Right lung (tissue), 5 donors: ENCODE results near the gene SNAP47. TPM values are rescaled to one million over a fixed set of nuclear protein-coding genes. Genes with fewer than 3 reads are reported as not detected.

Source experiments
- DNase-seq, 2 donors: peaks; one replicate each; pipeline ENCODE4 v3.0.0-alpha.2; 2013
- polyA plus RNA-seq, 5 donors: library from polyadenylated mRNA; unstranded; fragments of 120-200 nt; gene quantifications; one replicate each; pipeline versions ENCODE4 v1.2.1 to v1.2.3, GENCODE V29; 2013; ENCODE audit warnings: inconsistent platforms in 1 of 5, low replicate concordance in 1 of 5; ENCODE audit not compliant: insufficient read length in 5 of 5, insufficient read depth in 1 of 5

Gene SNAP47
- polyA plus RNA-seq, 5 donors = 37.5 to 46.2 (median 40.0) TPM

DNA sequence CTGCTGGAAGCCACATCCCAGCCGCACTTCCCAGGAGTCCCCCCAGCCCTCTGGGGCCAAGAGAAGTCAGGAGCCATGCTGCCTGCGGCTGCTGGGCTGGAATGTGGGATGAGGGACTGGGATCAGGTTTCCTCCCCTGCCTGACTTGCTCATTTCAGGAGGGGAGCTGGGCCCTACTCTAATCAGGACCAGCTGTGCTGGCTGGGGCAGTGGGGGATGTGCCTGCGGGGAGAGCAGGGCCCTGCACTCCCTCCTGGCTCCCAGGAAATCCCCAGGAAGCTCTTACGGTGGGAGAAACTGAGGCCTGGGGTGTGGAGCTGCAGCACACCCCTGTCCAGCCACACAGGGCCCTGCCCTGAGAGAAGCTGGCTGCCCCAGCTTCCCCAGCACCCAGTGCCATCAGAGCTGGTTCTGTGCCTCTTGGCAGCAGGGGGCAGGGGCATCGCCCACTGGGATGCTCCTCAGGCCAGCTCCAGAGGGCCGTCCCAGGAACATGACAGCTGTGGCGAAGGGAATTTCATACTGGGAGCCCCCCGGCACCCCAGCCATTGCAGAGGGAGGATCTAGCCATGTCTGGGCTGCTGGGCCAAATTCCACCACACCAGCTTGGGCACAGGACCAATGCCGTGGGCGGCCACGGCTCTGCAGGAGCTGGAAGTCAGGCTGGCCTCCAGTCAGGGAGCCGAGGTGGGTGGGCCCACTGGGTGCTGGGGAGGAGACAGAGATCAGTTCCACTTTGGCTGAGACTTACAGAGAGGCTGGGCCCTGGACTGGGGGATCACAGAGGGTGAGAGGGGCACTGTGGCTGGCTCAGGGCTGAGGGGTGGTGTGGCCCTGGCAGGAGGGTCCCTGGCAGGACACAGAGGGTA lies 58.9 kb downstream of the SNAP47 start:
- DNase-seq = no peak

- DNase-seq = no peak
Observed at GRCh38 chr1:227794817-227795192, 59.6 kb downstream of the SNAP47 start.

- DNase-seq = no peak
Observed at GRCh38 chr1:227795732-227796131, 60.5 kb downstream of the SNAP47 start.

DNA sequence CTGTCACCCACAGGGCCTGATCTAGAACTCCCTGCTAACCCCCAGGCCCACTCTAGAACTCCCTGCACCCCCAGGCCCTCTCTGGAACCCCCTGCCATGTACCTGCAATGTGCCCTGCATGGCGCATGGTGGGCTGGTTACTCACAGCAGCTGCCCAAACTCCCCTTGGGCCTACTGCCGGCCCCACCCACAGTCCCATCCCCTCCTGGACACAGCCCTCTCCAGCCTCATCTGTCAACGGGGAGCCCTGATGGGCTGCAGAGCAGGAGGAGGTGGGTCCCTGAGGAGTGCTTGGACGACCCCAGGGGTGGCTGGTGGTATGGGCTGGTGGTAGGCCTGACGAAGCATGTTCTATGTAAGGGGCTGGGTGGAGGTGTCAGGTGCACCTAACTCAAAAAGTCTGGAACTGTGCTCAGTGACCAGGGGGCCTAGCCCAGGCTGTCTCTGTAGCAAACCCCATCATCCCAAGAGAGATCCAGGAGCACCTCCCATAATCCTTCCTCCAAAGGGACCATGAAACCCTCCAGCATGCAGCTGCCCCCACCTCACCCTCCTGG lies 61.2 kb downstream of the SNAP47 start:
- DNase-seq = no peak

DNA sequence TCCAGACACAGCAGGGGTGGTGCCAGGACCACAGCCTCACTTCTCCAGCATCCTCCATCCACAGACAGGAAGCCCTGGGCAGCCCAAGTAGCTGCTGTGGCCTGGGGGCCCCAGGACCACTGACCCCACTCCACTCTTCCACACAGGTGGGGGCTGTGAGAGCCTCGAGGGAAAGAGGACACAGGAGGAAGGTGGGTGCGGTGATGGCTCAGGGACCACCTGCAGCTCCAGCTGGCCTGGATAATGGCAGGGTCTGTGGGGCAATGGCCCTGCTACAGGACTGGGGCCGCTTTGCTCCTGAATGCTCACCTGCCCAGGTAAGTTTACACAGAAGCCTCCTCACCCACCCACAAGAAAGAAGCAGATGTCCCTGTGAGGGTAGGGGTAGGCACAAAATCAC lies 61.9 kb downstream of the SNAP47 start:
- no peak for DNase-seq

- DNase-seq = no peak
Observed at GRCh38 chr1:227797625-227798024, 62.4 kb downstream of the SNAP47 start.

DNA sequence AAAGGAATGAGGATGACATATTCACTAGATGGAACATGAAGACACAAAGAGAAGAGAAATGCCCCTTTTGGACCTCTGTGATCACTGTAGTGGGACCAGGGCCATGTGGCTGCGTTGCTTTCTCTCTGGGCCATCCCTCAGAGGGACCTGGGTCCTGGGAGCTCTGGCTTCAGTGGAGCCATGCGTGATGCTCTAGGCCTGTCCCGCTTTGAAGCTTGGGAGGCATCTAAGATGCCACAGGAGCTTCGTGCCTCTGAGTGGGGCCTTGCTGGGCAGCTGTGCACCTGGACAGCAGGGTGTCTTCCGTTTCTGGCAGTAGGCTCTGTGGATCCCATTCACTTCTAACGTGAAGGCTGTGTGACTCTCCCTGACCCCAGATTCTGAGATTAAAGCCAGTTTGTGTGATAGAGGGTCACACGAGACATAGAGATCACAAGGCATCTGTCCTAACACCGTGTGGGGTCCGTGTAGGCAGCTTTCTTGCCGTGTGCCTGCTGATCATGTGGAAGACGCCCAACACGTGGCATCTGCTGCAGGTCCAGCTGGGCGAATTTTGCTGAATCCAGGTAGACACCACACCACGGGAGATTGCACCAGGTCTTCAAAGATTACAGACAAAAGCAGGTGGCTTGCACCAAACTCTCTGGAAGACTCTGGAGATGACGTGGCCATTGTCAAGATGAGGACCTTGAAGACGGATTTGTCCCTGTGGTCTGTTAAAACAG lies 63.0 kb downstream of the SNAP47 start:
- no peak for DNase-seq

GRCh38 chr1:227799756-227800155 lies 64.5 kb downstream of the SNAP47 start:
- DNase-seq = no peak

DNA sequence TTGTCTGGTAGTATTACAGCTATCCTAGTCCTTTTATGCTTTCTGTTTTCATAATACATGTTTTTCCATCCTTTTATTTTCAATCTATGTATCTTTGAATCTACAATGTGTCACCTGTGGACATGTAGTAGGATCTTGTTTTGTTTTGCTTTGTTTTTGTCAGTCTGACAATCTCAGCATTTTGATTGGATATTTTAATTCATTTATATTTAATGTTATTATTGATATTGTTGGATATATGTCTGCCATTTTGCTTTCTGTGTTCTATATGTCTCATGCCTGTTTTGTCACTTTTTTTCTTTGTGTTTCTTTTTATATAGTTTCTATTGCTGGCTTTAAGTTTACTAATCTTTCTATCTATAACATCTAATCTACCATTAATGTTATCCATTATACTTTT lies 68.7 kb downstream of the SNAP47 start:
- DNase-seq = no peak

GRCh38 chr1:227805606-227806197 lies 70.5 kb downstream of the SNAP47 start:
- no peak for DNase-seq

- no peak for DNase-seq
Observed at GRCh38 chr1:227808566-227808965, 73.3 kb downstream of the SNAP47 start.

DNA sequence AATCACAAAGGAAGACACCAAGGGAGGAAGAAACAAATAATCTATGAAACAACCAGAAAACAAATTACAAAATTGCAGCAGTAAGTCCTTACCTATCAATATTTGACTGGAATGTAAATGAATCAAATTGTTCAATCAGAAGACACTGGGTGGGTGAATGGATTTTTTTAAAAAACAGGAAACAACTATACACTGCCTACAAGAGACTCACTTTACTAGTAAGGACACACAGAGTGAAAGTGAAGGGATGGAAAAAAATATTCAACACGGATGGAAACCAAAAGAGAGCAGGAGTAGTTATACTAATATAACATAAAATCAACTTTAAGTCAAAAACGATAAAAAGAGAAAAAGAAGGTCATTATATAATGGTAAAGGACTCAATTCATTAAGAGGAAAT lies 73.8 kb downstream of the SNAP47 start:
- no peak for DNase-seq

DNA sequence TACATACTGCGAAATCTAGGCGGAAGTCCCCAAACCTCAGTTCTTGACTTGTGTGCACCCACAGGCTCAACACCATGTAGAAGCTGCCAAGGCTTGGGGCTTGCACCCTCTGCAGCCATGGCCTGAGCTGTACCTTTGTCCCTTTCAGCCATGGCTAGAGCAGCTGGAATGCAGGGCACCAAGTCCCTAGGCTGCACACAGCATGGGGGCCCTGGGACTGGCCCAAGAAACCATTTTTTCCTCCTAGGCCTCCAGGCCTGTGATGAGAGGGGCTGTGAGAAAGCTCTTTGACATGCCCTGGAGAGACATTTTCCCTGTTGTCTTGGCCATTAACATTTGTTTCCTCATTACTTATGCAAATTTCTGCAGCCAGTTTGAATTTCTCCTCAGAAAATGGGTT lies 78.7 kb downstream of the SNAP47 start:
- DNase-seq = no peak

DNA sequence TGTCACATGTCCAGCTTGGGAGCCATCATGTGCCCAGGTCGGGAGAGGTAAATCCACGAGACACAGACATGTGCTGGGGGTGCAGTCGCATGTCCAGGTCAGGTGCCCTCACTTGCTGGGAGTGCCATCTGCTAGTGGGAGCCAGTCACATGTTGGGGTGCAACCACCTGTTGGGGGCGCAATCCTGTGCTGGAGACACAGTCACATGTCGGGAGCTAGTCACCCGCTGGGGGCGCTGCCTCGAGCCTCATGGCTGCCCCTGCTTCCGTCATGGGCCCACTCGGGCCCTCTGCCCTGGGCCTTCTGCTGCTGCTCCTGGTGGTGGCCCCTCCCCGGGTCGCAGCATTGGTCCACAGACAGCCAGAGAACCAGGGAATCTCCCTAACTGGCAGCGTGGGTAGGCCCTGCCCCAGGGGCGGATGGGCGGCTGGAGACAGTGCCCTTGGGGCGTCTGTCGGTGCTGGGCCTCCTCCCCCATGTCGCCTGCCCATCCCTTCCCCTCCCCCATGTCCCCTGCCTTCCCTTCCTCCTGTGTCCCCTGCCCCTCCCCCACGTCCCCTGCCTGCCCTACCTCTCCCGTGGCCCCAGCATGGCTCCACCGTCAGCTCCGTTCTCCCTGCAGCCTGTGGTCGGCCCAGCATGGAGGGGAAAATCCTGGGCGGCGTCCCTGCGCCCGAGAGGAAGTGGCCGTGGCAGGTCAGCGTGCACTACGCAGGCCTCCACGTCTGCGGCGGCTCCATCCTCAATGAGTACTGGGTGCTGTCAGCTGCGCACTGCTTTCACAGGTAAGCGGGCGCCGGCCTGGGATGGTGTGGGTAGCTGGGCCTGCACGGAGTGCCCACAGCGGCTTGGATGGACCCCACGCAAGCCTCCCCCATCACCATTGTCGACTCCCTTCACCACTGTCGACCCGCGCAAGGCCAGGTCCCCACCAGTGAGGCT lies 80.5 kb downstream of the SNAP47 start, which contains the start of gene PRSS38:
Gene PRSS38, plus strand, starts transcription at position 208 of the 942 bp plus-strand sequence. Its CDS starts 42 bp downstream, at position 250.
- DNase-seq = no peak

GRCh38 chr1:227816750-227817446 lies 81.7 kb downstream of the SNAP47 start:
- no peak for DNase-seq

DNA sequence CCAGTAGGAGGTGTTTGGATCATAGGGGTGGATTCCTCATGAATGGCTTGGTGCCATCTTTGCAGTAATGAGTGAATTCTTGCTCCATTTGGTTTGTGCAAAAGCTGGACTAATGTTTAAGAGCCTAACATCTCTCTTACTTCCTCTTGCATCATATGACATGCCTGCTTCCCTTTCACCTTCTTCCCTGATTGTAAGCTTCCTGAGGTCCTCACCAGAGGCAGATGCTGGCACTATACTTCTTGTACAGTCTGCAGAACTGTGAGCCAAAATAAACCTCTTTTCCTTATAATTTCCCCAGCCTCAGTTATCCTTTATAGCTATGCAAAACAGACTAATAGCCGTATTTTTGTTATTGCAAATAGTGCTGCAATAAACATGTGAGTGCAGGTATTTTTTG lies 88.3 kb downstream of the SNAP47 start:
- no peak for DNase-seq

GRCh38 chr1:227824204-227824603 lies 89.0 kb downstream of the SNAP47 start:
- no peak for DNase-seq

GRCh38 chr1:227828786-227829185 lies 93.6 kb downstream of the SNAP47 start:
- DNase-seq = no peak
